SK-N-SH (cell line): ENCODE results near the gene RAET1L.

Experiments
- CHD2 ChIP-seq: fragments of 150-350 bp; IDR thresholded peaks from 2 replicates; pipeline ENCODE4 v1.6.1; 2018; ENCODE audit warnings: low read length; ENCODE audit not compliant: partially characterized antibody
- CTCF ChIP-seq: fragments of 200-600 bp; sonication (generic); IDR thresholded peaks from 2 replicates; pipeline ENCODE4 v1.6.1; 2017; ENCODE audit warnings: antibody characterized with exemption, mild to moderate bottlenecking, moderate library complexity
- ELF1 ChIP-seq: IDR thresholded peaks from 2 replicates; pipeline ENCODE4 v1.4.0; 2012
- EP300 ChIP-seq, 2 experiments: IDR thresholded peaks; 2 replicates each; pipeline versions ENCODE4 v1.4.0 to v1.6.1; 2012; ENCODE audit warnings: borderline replicate concordance in 1 of 2, low read depth in 1 of 2, low read length in 1 of 2
- EZH2phosphoT487 ChIP-seq: fragments of 200-600 bp; sonication (generic); IDR thresholded peaks from 2 replicates; pipeline ENCODE4 v1.6.1; 2017; ENCODE audit warnings: low read depth, mixed run types, mild to moderate bottlenecking, antibody characterized with exemption, moderate library complexity, borderline replicate concordance
- FOXJ3 ChIP-seq: sonication (generic); formaldehyde crosslinking; IDR thresholded peaks from 2 replicates; pipeline ENCODE4 v1.5.1; 2020; ENCODE audit warnings: mild to moderate bottlenecking, missing genetic modification reagents
- MAX ChIP-seq: IDR thresholded peaks from 2 replicates; pipeline ENCODE4 v1.4.0; 2012; ENCODE audit warnings: low read depth
- NRF1 ChIP-seq: IDR thresholded peaks from 2 replicates; pipeline ENCODE4 v1.6.1; 2012; ENCODE audit warnings: low read depth, mild to moderate bottlenecking, low read length
- PBX3 ChIP-seq: IDR thresholded peaks from 2 replicates; pipeline ENCODE4; 2012
- REST ChIP-seq: IDR thresholded peaks from 2 replicates; pipeline ENCODE4 v1.6.1; 2012; ENCODE audit warnings: mild to moderate bottlenecking, low read depth, low read length, moderate library complexity
- RXRA ChIP-seq: IDR thresholded peaks from 2 replicates; pipeline ENCODE4 v1.4.0; 2012; ENCODE audit warnings: low read depth, mild to moderate bottlenecking, borderline replicate concordance
- TAF1 ChIP-seq: IDR thresholded peaks from 2 replicates; pipeline ENCODE4 v1.6.1; 2012; ENCODE audit warnings: low read depth, mild to moderate bottlenecking, low read length, moderate library complexity, borderline replicate concordance
- USF2 ChIP-seq: fragments of 150-350 bp; IDR thresholded peaks from 2 replicates; pipeline ENCODE4 v1.6.1; 2017; ENCODE audit warnings: antibody characterized with exemption, low read length, low read depth, borderline replicate concordance
- ZBTB33 ChIP-seq: IDR thresholded peaks from 2 replicates; pipeline ENCODE4 v1.4.0; 2012; ENCODE audit warnings: low read depth, borderline replicate concordance

GRCh38 chr6:150056156-150056555 lies 30.8 kb upstream of the RAET1L start:
- TF ChIP-seq CTCF (no peak), TAF1 (no peak), EP300 (IDR thresholded peaks at IDR 0.05; ENCODE audit: borderline replicate concordance in 1 of 2, low read depth in 1 of 2, low read length in 1 of 2) (no peak), RXRA (no peak), ZBTB33 (no peak), PBX3 (no peak), USF2 (no peak), EZH2phosphoT487 (no peak), MAX (no peak), NRF1 (no peak), CHD2 (no peak), ELF1 (no peak), FOXJ3 (CRISPR knock-in tag) (no peak), REST (no peak)
